MM.1S (cell line): ENCODE measurements around the gene C19orf25.

ENCODE experiments used
- CTCF ChIP-seq: fragments of 300-600 bp; sonication (generic); IDR thresholded peaks from 2 replicates; pipeline ENCODE4 v1.5.1; 2016; ENCODE audit warnings: antibody characterized with exemption, low read length, mixed read lengths
- EZH2 ChIP-seq: fragments of 300-600 bp; sonication (generic); optimal IDR thresholded peaks from 2 replicates; pipeline ENCODE3; 2017; ENCODE audit warnings: low read depth, mild to moderate bottlenecking, antibody characterized with exemption, low read length, mixed read lengths

GRCh38 chr19:1459479-1459878 lies 19.5 kb downstream of the C19orf25 start:
- TF ChIP-seq CTCF (no peak), EZH2 (no peak)
